GM18951 (cell line): ENCODE results near the gene CLDN34.

Experiments
- POLR2A ChIP-seq: IDR thresholded peaks from 4 replicates; pipeline ENCODE4 v1.6.1; 2011; ENCODE audit warnings: mild to moderate bottlenecking; ENCODE audit not compliant: insufficient read length, insufficient read depth; ENCODE audit errors: extremely low read depth
- in situ Hi-C: fragments of 300-500 bp; cut with MboI; formaldehyde crosslinking; loops from one replicate; pipeline ENCODE4 v1.12.0; 2022; ENCODE audit warnings: low sequenced_read_pairs, mixed read lengths, inconsistent platforms; ENCODE audit not compliant: unreplicated experiment

Gene CLDN34

DNA sequence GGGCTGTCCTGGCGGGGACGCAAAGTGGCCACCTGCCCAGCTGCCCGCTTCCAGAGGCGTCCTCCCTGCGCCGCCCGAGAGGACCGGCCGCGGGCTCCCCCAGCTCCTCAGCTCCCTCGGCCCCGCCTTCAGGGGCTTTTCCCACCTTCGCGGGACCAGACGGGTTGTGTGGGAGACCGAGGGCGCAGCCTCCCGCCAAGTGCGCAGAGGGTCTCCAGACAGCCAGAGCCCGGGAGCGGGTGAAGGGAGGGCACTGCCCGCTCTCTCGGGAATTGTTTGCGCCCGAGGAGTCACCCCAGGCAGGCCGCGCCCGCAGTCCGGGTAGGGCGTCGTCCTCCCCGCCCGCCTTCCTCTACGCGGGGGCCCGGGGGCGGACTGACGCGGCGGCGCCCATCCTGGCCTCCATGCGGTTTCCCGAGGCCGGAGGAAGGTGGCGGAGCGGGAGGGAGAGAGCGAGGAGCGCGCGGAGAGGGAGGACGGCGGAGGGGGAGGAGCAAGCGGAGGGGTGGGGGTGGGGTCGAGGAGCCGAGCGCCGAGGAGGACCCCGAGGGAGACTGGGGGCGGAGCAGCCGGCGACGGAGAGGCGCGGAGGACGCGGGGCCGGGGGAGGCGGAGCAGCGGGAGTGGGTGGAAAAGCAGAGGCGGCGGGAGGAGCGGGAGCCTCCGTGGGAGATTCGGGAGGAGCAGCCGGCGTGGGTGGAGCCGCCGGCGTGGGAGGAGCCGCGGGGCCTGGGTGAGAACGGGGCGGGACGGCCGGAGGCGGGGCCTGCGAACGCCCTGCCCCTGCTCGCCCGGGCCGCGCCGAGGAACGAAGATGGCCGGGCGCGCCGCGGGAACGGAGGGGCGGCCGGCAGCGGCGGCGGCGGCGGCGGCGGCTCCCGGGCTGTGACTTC lies 47.5 kb downstream of the CLDN34 start:
- no peak for TF ChIP-seq POLR2A
- in situ Hi-C loops = no loop called here

DNA sequence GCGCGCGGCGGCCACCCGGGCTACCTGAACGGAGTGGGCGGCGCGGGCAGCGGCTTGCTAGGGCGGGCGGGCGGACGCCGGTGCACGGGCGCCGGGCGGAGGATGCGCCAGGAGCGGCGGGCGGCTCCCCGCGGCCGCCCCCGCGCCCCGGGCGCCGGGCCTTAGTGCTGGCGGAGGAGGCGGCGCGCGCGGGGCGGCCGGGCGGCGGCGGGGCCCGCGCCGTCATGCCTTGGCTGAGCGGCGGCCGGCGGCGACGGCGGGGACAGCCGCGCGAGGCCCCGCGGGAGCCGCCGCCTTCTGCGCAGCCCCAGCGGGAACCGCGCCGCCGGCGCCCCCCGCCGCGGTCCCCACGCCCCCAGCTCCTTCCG lies 48.2 kb downstream of the CLDN34 start:
- TF ChIP-seq POLR2A = no peak
- in situ Hi-C loops = no loop called here

DNA sequence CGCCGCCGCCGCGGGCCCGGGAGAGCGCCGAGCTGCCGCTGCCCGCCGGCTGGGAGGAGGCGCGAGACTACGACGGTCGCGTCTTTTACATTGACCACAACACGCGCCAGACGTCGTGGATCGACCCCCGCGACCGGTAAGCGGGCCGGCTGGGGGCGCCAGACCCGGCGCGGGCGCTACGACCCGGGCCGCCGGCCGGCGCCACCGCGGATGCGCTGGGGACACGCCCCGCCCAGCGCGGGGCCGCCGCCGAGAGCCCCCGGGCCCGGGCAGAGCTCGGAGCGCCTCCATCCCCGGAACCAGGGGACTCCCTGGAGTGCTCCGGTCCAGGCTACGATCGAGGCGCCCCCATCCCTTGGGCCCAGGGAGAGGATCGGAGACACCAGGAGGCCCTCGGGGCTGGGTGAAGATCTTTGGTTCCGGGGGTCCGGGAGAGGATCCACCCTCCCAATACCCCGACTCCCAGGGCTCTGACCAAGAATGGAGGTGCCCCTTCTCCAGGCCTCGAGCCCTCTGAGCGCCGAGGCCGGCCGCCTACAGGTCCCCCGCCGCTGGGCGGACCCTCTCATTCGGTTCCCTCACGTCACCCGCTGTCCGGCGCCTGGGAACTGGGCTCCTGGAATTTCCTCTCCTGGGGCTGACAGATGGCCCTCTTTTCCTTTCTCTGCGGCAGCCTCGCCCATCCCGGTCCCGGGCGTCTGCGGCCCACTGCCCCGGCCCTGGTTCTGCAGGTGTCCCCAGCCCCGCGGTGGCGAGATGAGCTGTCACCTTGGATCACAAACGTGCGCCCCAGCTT lies 48.8 kb downstream of the CLDN34 start:
- in situ Hi-C loops = no loop called here
- TF ChIP-seq POLR2A = no peak

DNA sequence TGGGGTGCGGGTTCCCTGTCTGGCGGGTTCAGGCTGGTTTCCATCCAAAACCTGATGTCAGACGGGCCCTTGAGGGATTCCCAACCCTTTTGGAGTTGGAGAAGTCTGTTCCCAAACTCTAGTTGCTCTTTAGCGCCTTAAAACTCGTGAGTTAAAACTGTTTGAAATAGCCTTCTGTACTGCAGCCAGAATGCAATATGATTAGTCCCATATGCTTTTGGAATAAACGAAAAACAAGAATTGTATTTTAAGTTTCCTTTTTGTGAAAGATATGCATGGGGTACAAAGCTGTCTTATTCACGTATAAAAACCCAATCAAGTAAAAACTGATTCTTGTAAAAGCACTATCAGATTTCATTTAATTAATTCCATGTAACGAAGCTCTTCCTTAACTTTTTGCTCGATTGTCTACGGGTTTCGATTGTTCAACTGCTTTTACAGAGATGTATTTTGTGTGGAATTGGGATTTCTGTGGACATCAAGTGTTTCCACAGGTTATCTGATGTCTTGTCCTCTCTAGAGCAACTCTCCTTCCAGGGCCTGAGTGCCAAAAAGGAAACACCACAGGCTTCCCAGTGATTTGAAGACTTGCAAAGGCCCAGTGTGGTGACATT lies 49.5 kb downstream of the CLDN34 start:
- TF ChIP-seq POLR2A = no peak
- in situ Hi-C loops = no loop called here

DNA sequence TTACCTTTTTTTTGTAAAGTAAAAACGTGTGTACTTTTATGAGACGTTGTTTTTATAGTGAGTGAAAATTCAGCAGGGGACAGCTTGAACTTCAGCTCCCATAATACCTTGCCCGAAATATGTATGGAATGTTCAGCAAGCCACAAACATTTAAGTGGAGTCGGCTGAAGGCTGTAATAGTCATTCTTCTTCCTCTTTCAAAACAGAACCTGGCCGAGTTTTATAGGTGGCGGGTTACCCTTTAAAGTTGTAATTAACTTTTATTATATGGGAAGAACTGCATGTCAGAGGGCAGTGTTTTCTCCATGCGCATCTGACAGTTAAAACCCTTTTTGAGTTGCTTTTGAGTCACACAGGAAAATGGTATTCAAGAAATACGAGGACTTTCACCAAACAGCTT lies 50.7 kb downstream of the CLDN34 start:
- no peak for TF ChIP-seq POLR2A
- in situ Hi-C loops = no loop called here
